IPS-15b (cell line): ENCODE results near the gene GNG13.

Source experiments
- H3K27me3 ChIP-seq: one replicate; pipeline ENCODE4 v1.6.1; 2013; ENCODE audit warnings: low read length; ENCODE audit not compliant: control insufficient read depth, insufficient read depth
- H3K36me3 ChIP-seq: one replicate; pipeline ENCODE4 v1.6.1; 2013; ENCODE audit warnings: low read length; ENCODE audit not compliant: control insufficient read depth, insufficient read depth
- H3K4me1 ChIP-seq: one replicate; pipeline ENCODE4 v1.6.1; 2013; ENCODE audit warnings: mild to moderate bottlenecking, low read length; ENCODE audit not compliant: control insufficient read depth, insufficient read depth
- H3K4me3 ChIP-seq: one replicate; pipeline ENCODE4 v1.5.1; 2013; ENCODE audit warnings: low read depth, low read length
- H3K9ac ChIP-seq: one replicate; pipeline ENCODE4 v1.6.1; 2013; ENCODE audit warnings: low read depth, mild to moderate bottlenecking, low read length
- H3K9me3 ChIP-seq: one replicate; pipeline ENCODE4 v1.6.1; 2013; ENCODE audit warnings: mild to moderate bottlenecking, low read length; ENCODE audit not compliant: control insufficient read depth, insufficient read depth

The GNG13 gene

GRCh38 chr16:787978-788398, 12.5 kb downstream of the GNG13 start, which contains the start of gene RPUSD1:
Gene RPUSD1 (minus strand): TSS chr16:788381. CDS start chr16:787737, 644 bp downstream.
- peaks cover 45% of the 10 kb centered on the region for H3K36me3 ChIP-seq
- H3K4me1 ChIP-seq = no peaks in the 10 kb centered on the region
- peak within 1 kb of the TSS; percentile 76 for H3K9ac ChIP-seq
- no peaks in the 10 kb centered on the region for H3K27me3 ChIP-seq
- H3K4me3 ChIP-seq = peak within 1 kb of the TSS; percentile 85
- H3K9me3 ChIP-seq = no peaks in the 10 kb centered on the region

GRCh38 chr16:787321-787966, 13.1 kb downstream of the GNG13 start:
- H3K4me3 ChIP-seq = peak overlapping the region; percentile 85
- no peaks in the 10 kb centered on the region for H3K9me3 ChIP-seq
- peaks cover 39% of the 10 kb centered on the region for H3K36me3 ChIP-seq
- no peaks in the 10 kb centered on the region for H3K4me1 ChIP-seq
- peak overlapping the region; percentile 76 for H3K9ac ChIP-seq
- no peaks in the 10 kb centered on the region for H3K27me3 ChIP-seq

GRCh38 chr16:785563-786535, 14.7 kb downstream of the GNG13 start:
- Histone ChIP-seq H3K36me3 (peaks cover 24% of the 10 kb centered on the region), H3K4me3 (no peak overlapping the region), H3K4me1 (no peaks in the 10 kb centered on the region), H3K9me3 (no peaks in the 10 kb centered on the region), H3K9ac (peak overlapping the region; percentile 54), H3K27me3 (no peaks in the 10 kb centered on the region)

- Histone ChIP-seq H3K4me1 (no peaks in the 10 kb centered on the region), H3K9ac (no peak overlapping the region)
These were observed 16.1 kb downstream of the GNG13 start for GRCh38 chr16:784431-784830.

GRCh38 chr16:783404-784161, 17.0 kb downstream of the GNG13 start:
- H3K4me3 ChIP-seq = no peak overlapping the region
- H3K9me3 ChIP-seq = no peaks in the 10 kb centered on the region
- no peaks in the 10 kb centered on the region for H3K4me1 ChIP-seq
- no peak overlapping the region for H3K9ac ChIP-seq
- peaks cover 2% of the 10 kb centered on the region for H3K27me3 ChIP-seq
- peaks cover 11% of the 10 kb centered on the region for H3K36me3 ChIP-seq

More at GRCh38 chr16:784431-784830, 16.1 kb downstream of the GNG13 start:
- Histone ChIP-seq H3K9me3 (no peaks in the 10 kb centered on the region), H3K4me3 (no peak overlapping the region), H3K36me3 (peaks cover 13% of the 10 kb centered on the region), H3K27me3 (no peaks in the 10 kb centered on the region)

DNA sequence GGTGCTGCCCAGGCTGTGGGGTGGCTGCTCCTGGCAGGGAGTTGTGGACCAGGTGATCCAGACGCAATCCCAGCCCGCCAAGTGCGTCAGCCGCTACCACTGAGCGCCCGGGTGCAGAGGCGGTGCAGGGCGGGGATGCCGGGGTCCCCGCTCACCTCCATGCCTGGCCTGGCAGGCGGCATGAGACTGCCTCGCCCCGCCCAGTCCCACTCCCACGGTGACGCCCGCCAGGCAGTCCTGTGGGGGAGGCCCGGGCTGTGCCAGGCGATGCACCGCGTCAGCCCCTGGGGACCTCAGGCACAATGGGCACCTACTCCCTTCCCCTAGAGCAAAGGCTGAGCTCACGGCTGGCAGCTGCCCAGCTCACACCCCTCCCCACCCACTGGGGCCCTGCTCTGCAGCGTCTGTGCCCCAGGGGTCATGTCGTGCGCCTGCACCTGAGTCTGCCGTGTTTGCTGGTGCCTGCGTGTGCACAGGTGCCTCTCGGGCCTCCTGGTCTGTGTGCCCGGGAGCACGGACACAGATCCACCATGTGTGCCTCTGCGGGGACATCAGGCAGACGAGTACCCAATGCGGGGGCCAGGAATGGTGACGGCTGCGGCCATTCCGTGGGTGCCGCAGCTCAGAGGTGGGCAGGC, 17.6 kb downstream of the GNG13 start:
- Histone ChIP-seq H3K4me1 (no peaks in the 10 kb centered on the region), H3K4me3 (no peak overlapping the region), H3K9ac (no peak overlapping the region), H3K36me3 (peaks cover 11% of the 10 kb centered on the region), H3K9me3 (no peaks in the 10 kb centered on the region), H3K27me3 (peaks cover 2% of the 10 kb centered on the region)

- Histone ChIP-seq H3K27me3 (peaks cover 2% of the 10 kb centered on the region), H3K4me3 (no peak overlapping the region), H3K9ac (no peak overlapping the region)
These were observed 18.3 kb downstream of the GNG13 start for GRCh38 chr16:782258-782657.

DNA sequence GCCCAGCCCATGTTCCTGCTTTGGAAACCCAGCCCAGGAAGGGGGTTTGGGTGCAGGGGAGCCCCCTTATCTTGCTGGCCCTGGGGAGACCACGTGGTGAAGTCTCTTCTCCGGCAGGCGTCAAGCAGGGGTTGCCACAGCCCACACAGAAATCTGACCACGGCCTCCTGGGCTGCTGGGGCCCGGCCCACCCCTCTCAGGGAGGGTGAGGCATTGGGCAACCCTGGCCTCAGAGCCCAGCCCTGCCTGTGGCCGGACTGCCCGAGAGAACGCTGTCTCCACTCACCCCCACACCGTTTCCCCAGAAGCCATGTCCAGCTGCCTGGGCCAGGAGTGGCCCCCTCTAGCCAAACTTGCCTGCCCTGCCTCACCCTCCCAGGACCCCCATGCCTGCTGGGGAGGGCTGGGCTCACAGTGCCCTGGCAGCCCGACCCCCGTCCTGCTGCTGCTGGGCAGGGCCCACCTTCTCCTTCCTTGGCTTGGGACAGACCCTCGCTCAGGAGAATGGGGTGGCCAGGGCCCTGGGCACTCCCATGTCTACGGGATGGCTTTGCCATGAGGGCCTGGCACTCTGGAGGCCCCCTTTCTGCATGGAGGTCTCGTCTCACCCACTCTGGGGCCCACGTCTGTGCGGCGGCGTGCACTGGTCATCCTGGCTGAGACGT, 19.1 kb downstream of the GNG13 start:
- Histone ChIP-seq H3K4me1 (no peaks in the 10 kb centered on the region), H3K27me3 (peaks cover 2% of the 10 kb centered on the region), H3K36me3 (peaks cover 8% of the 10 kb centered on the region), H3K4me3 (no peak overlapping the region), H3K9me3 (no peaks in the 10 kb centered on the region), H3K9ac (no peak overlapping the region)

More at GRCh38 chr16:782258-782657, 18.3 kb downstream of the GNG13 start:
- Histone ChIP-seq H3K4me1 (no peaks in the 10 kb centered on the region), H3K9me3 (no peaks in the 10 kb centered on the region), H3K36me3 (peaks cover 11% of the 10 kb centered on the region)

GRCh38 chr16:780296-780695, 20.2 kb downstream of the GNG13 start:
- H3K4me3 ChIP-seq = no peak overlapping the region
- peaks cover 2% of the 10 kb centered on the region for H3K27me3 ChIP-seq
- H3K36me3 ChIP-seq = no peaks in the 10 kb centered on the region
- H3K9ac ChIP-seq = no peak overlapping the region
- H3K4me1 ChIP-seq = no peaks in the 10 kb centered on the region
- no peaks in the 10 kb centered on the region for H3K9me3 ChIP-seq

DNA sequence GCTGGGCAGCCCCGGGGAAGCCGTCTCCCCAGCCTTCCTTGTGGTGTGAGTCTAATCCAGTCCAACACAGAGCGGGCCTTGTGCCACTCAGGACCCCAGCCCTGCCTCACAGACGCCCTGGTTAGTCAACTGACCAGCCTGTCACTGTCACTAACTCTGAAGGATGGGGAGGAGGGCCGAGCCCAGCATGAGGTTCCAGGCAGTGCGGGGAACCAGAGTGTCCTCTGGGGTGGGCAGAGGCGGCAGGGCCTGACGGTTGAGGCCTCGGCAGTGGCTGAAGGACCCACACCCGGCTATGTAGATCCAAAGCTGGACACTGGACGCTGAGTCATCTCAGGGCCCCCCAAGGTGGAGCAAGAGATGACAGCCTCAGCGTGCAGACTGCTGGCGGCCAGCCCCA, 21.0 kb downstream of the GNG13 start:
- peaks cover 2% of the 10 kb centered on the region for H3K27me3 ChIP-seq
- H3K9ac ChIP-seq = no peak overlapping the region
- H3K4me3 ChIP-seq = no peak overlapping the region
- no peaks in the 10 kb centered on the region for H3K36me3 ChIP-seq
- no peaks in the 10 kb centered on the region for H3K9me3 ChIP-seq
- no peaks in the 10 kb centered on the region for H3K4me1 ChIP-seq
